GM12891 (cell line): ENCODE data around the gene GALNT10.

ENCODE experiments used
- PAX5 ChIP-seq: IDR thresholded peaks from 2 replicates; pipeline ENCODE4 v1.6.1; 2011; ENCODE audit warnings: low read length, moderate library complexity, mild to moderate bottlenecking; ENCODE audit not compliant: insufficient read depth, severe bottlenecking
- POLR2A ChIP-seq: IDR thresholded peaks from 2 replicates; pipeline ENCODE4 v1.6.1; 2011; ENCODE audit warnings: low read depth, low read length, control low read depth
- POLR2AphosphoS5 ChIP-seq: IDR thresholded peaks from 2 replicates; pipeline ENCODE4 v1.6.1; 2011; ENCODE audit warnings: low read depth, low read length, control low read depth
- POU2F2 ChIP-seq: IDR thresholded peaks from 2 replicates; pipeline ENCODE4 v1.6.1; 2011; ENCODE audit warnings: low read depth, mild to moderate bottlenecking, control low read depth, low read length, moderate library complexity
- SPI1 ChIP-seq: IDR thresholded peaks from 2 replicates; pipeline ENCODE4 v1.6.1; 2011; ENCODE audit warnings: low read depth, low read length, control low read depth
- TAF1 ChIP-seq: IDR thresholded peaks from 2 replicates; pipeline ENCODE4 v1.6.1; 2011; ENCODE audit warnings: low read depth, low read length, control low read depth

DNA sequence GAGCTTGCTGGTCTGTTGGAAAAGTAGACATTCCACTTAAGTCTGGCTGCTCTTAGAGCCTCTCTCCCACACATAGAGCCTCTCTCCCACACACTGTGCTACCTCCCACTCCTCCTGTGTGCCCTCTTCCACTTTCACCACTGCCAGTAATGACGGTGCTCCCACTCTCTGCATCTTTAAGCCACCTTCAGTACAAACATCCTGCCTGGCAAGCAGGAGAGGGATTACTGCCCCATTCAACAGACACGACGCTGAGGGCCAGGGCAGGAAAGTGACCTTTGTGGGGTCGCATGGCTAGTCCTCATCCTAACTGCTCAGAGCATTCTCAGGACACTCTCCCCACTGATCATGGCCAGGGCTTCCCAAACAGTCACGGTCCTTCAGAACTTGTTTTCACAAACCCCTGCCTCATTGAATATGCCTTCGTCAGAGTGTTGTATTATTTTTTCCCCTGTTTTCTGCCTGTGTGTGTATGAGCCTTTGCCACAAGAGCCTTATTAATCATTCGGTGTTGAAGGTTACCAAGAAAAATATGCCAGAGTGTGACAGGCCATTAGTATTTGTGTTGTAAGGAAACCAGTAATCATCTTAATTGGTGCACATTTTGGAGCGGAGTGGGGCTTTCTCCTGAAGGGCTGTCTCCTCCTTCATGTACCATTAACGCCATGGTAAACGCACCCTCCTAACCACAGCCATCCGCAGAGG is 168.1 kb downstream of the GALNT10 start:
- TF ChIP-seq TAF1 (no peak), POLR2A (no peak), SPI1 (no peak), POU2F2 (no peak), POLR2AphosphoS5 (no peak), PAX5 (no peak)
